ENCODE results near the gene GABPB2.
"Not testable (repeated sequence)": the region's sequence is repeated elsewhere in the genome, so short reads cannot be mapped to it uniquely, and the experiment has no call there.

The GABPB2 gene

GRCh38 chr1:151072224-151072623, 1.7 kb downstream of the GABPB2 start:
- POLR2A ChIA-PET = interaction anchor here (1.4 to 2.9 kb wide), 3 partner anchors 12 to 118 kb away, joined by 5 to 20 read pairs (median 6); partner anchors contain the start of genes CDC42SE1, MLLT11 and VPS72
- 0 out of 2 replicates have a peak, but pooled peaks have one; percentile 29 for TF ChIP-seq KLF1 (tag by site-specific recombination; IDR thresholded peaks at IDR 0.05)
- TF ChIP-seq ZNF785 (tag by site-specific recombination; IDR thresholded peaks at IDR 0.05) = no peak
- no peak for TF ChIP-seq EGR2 (tag by site-specific recombination; IDR thresholded peaks at IDR 0.05; ENCODE audit: low read depth)
- peak; percentile 36; the same call in 1 of the 2 replicates for TF ChIP-seq IKZF3 (tag by site-specific recombination; IDR thresholded peaks at IDR 0.05)
- CTCF ChIA-PET = interaction anchor here (0.6 to 2.6 kb wide), 10 partner anchors 10 to 159 kb away, joined by 3 to 9 read pairs (median 5); partner anchors contain the start of gene CDC42SE1

GRCh38 chr1:151085953-151086559, 15.5 kb downstream of the GABPB2 start:
- ChIA-PET POLR2A (interaction anchor here (0.8 kb wide), 1 partner anchor 15 kb away, joined by 3 read pairs; no protein-coding TSS in a partner anchor), CTCF (interaction anchor here (0.6 to 2.8 kb wide), 2 partner anchors 11 to 14 kb away, joined by 3 to 12 read pairs; no protein-coding TSS in a partner anchor)
- Histone ChIP-seq H3K27ac (ENCODE audit: extremely low read depth, low read depth, low read length) (no peak overlapping the region), H3K9me3 (ENCODE audit: control insufficient read depth, insufficient read depth, low read depth, low read length) (no peaks in the 10 kb centered on the region), H3K4me3 (ENCODE audit: low read depth, low read length) (no peak overlapping the region), H3K4me1 (ENCODE audit: control insufficient read depth, insufficient read depth, low read length) (no peaks in the 10 kb centered on the region), H3K36me3 (ENCODE audit: control insufficient read depth in 2 of 2, insufficient read depth in 1 of 2, low read length in 2 of 2) (no peaks in the 10 kb centered on the region; a peak in 1 of 3 replicates)
- no peak for TF ChIP-seq GFI1B (tag by site-specific recombination; IDR thresholded peaks at IDR 0.05)
- no peak for TF ChIP-seq ZNF133 (tag by site-specific recombination; IDR thresholded peaks at IDR 0.05)
- TF ChIP-seq ZNF335 (tag by site-specific recombination; conservative IDR thresholded peaks at IDR 0.05) = no peak
- no peak for TF ChIP-seq ZSCAN18 (tag by site-specific recombination; IDR thresholded peaks at IDR 0.05)
- TF ChIP-seq ZNF19 (tag by site-specific recombination; IDR thresholded peaks at IDR 0.05; ENCODE audit: low read depth) = no peak
- no peak for TF ChIP-seq ZBTB26 (tag by site-specific recombination; optimal IDR thresholded peaks at IDR 0.05)
- TF ChIP-seq, protein P1, sequence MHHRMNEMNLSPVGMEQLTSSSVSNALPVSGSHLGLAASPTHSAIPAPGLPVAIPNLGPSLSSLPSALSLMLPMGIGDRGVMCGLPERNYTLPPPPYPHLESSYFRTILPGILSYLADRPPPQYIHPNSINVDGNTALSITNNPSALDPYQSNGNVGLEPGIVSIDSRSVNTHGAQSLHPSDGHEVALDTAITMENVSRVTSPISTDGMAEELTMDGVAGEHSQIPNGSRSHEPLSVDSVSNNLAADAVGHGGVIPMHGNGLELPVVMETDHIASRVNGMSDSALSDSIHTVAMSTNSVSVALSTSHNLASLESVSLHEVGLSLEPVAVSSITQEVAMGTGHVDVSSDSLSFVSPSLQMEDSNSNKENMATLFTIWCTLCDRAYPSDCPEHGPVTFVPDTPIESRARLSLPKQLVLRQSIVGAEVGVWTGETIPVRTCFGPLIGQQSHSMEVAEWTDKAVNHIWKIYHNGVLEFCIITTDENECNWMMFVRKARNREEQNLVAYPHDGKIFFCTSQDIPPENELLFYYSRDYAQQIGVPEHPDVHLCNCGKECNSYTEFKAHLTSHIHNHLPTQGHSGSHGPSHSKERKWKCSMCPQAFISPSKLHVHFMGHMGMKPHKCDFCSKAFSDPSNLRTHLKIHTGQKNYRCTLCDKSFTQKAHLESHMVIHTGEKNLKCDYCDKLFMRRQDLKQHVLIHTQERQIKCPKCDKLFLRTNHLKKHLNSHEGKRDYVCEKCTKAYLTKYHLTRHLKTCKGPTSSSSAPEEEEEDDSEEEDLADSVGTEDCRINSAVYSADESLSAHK (tag by site-specific recombination; IDR thresholded peaks at IDR 0.05) = no peak
- no peak for TF ChIP-seq ZNF530 (tag by site-specific recombination; IDR thresholded peaks at IDR 0.05; ENCODE audit: low read depth)
- TF ChIP-seq ZNF701 (tag by site-specific recombination; IDR thresholded peaks at IDR 0.05) = no peak
- TF ChIP-seq ZNF473 (tag by site-specific recombination; IDR thresholded peaks at IDR 0.05) = no peak
- no peak for TF ChIP-seq ZNF692 (tag by site-specific recombination; IDR thresholded peaks at IDR 0.05)
- TF ChIP-seq ZNF211 (tag by site-specific recombination; IDR thresholded peaks at IDR 0.05; ENCODE audit: low read depth) = no peak
- no peak for TF ChIP-seq ATF2 (tag by site-specific recombination; IDR thresholded peaks at IDR 0.05; ENCODE audit: low read depth)

More at GRCh38 chr1:151072224-151072623, 1.7 kb downstream of the GABPB2 start:
- Histone ChIP-seq H3K36me3 (ENCODE audit: control insufficient read depth in 2 of 2, insufficient read depth in 1 of 2, low read length in 2 of 2) (peaks cover 4 to 14% of the 10 kb centered on the region in 2 experiments; a peak in 2 of 3 replicates), H3K27ac (ENCODE audit: extremely low read depth, low read depth, low read length) (no peak overlapping the region), H3K9me3 (ENCODE audit: control insufficient read depth, insufficient read depth, low read depth, low read length) (no peaks in the 10 kb centered on the region), H3K4me1 (ENCODE audit: control insufficient read depth, insufficient read depth, low read length) (no peaks in the 10 kb centered on the region), H3K4me3 (ENCODE audit: low read depth, low read length) (no peak overlapping the region)

DNA sequence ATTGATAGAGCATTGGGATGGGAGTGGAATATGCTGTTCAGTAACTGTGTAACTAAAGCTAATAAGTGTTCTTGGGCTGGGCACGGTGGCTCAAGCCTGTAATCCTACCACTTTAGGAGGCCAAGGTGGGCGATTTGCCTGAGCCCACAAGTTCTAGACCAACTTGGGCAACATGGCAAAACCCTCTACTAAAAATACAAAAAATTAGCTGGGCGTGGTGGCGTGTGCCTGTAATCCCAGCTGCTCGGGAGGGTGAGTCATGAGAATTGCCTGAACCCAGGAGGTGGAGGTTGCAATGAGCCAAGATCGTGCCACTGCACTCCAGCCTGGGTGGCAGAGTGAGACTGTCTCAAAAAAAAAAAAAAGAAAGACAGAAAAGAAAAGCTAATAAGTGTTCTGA, 26.9 kb downstream of the GABPB2 start:
- POLR2A ChIA-PET; H3K4me3 ChIP-seq (ENCODE audit: low read depth, low read length); H3K9me3 ChIP-seq (ENCODE audit: control insufficient read depth, insufficient read depth, low read depth, low read length); H3K36me3 ChIP-seq (ENCODE audit: control insufficient read depth in 2 of 2, insufficient read depth in 1 of 2, low read length in 2 of 2); H3K27ac ChIP-seq (ENCODE audit: extremely low read depth, low read depth, low read length); H3K4me1 ChIP-seq (ENCODE audit: control insufficient read depth, insufficient read depth, low read length): not testable (repeated sequence)
- CTCF ChIA-PET = interaction anchor here (0.6 to 6.2 kb wide), 6 partner anchors 13 to 760 kb away, joined by 3 to 124 read pairs (median 3); partner anchors contain the start of gene TNFAIP8L2

Measured in HEK293 (cell line).